A549 (cell line): ENCODE data around the gene WTIP. TPM values are rescaled to one million over a fixed set of nuclear protein-coding genes. Genes with fewer than 3 reads are reported as not detected.

ENCODE experiments used
- ATAC-seq, 2 experiments: fragments of 200-7000 bp in 1 of 2; fragments of >200 bp in 1 of 2; cut with Nextera tagmentation in 1 of 2; cut with Tn5 transposase in 1 of 2; 3 replicates each; pipeline versions ENCODE4 v1.8.0 to v1.9.1; 2018 to 2020; ENCODE audit warnings: mild to moderate bottlenecking in 1 of 2, moderate library complexity in 1 of 2
- CTCF ChIA-PET: fragments of 300-600 bp; sonication (Branson Sonifier 250); formaldehyde crosslinking; extraction: SDS; loops from one replicate; lab custom pipeline; 2021; ENCODE audit warnings: antibody characterized with exemption, inconsistent platforms; lab: Yijun Ruan, JAX
- POLR2A ChIA-PET: fragments of 350-600 bp; formaldehyde crosslinking; extraction: SDS; loops from one replicate; lab custom pipeline; 2021; ENCODE audit warnings: antibody characterized with exemption, inconsistent platforms; lab: Yijun Ruan, JAX
- DNase-seq, 2 experiments: peaks; one replicate each; pipeline versions ENCODE4 v3.0.0 to v3.0.0-alpha.2; 2011 to 2016; ENCODE audit warnings: low read depth in 1 of 2, low spot score in 1 of 2
- FAIRE-seq: peaks from 2 replicates; lab custom pipeline; 2011; peaks lifted over from hg19 to GRCh38; lab: Jason Lieb, UNC
- H3K27ac ChIP-seq, 2 experiments: fragments of >200 bp; sonication (Bioruptor Twin); formaldehyde crosslinking; 3 replicates each; pipeline ENCODE4 v1.5.1; 2016 to 2017
- H3K4me1 ChIP-seq: fragments of >200 bp; sonication (Bioruptor Twin); formaldehyde crosslinking; 3 replicates; pipeline ENCODE4 v1.6.1; 2016
- H3K4me2 ChIP-seq: fragments of >200 bp; sonication (Bioruptor Twin); formaldehyde crosslinking; 3 replicates; pipeline ENCODE4 v1.6.1; 2016
- H3K4me3 ChIP-seq: fragments of >200 bp; sonication (Bioruptor Twin); formaldehyde crosslinking; 3 replicates; pipeline ENCODE4 v1.5.1; 2016
- H3K9me3 ChIP-seq: fragments of >200 bp; sonication (Bioruptor Twin); formaldehyde crosslinking; 3 replicates; pipeline ENCODE4 v1.6.1; 2016
- BHLHE40 ChIP-seq: IDR thresholded peaks from 2 replicates; pipeline ENCODE4 v1.6.1; 2012; ENCODE audit warnings: low read depth, low read length, inconsistent platforms
- CHD4 ChIP-seq: fragments of 200-600 bp; sonication (generic); IDR thresholded peaks from 2 replicates; pipeline ENCODE4 v1.6.1; 2016; ENCODE audit warnings: antibody characterized with exemption, mild to moderate bottlenecking, borderline replicate concordance
- FOSL2 ChIP-seq, 2 experiments: fragments of 450-650 bp in 1 of 2; fragments of >200 bp in 1 of 2; sonication (Bioruptor Twin) in 1 of 2; formaldehyde crosslinking; IDR thresholded peaks; 2 replicates each; pipeline versions ENCODE4 v1.5.0 to v1.6.1; 2016 to 2020; ENCODE audit warnings: mild to moderate bottlenecking in 1 of 2, moderate library complexity in 1 of 2
- GATA3 ChIP-seq: IDR thresholded peaks from 2 replicates; pipeline ENCODE4 v1.6.1; 2012; ENCODE audit warnings: borderline replicate concordance
- JUN ChIP-seq, 2 experiments: fragments of >200 bp; sonication (Bioruptor Twin); formaldehyde crosslinking; IDR thresholded peaks; 2 replicates in 1 of 2; 3 replicates in 1 of 2; pipeline ENCODE4 v1.6.1; 2016 to 2017
- MAZ ChIP-seq: fragments of 150-350 bp; IDR thresholded peaks from 2 replicates; pipeline ENCODE4 v1.6.1; 2014; ENCODE audit warnings: antibody characterized with exemption, low read depth, low read length, borderline replicate concordance
- POLR2A ChIP-seq: IDR thresholded peaks from 2 replicates; pipeline ENCODE4 v1.6.1; 2012; ENCODE audit warnings: mild to moderate bottlenecking, low read length
- RFX5 ChIP-seq: fragments of 450-650 bp; IDR thresholded peaks from 2 replicates; pipeline ENCODE4 v1.7.1; 2014; ENCODE audit warnings: antibody characterized with exemption, mild to moderate bottlenecking, moderate library complexity
- ZC3H11A ChIP-seq: fragments of 450-650 bp; IDR thresholded peaks from 2 replicates; pipeline ENCODE4 v1.6.1; 2014; ENCODE audit warnings: antibody characterized with exemption, mild to moderate bottlenecking
- WGBS: methylation state at CpG from one replicate; pipeline ENCODE4 v1.1.6; 2017; ENCODE audit errors: missing lambda C conversion rate; 5-methylcytosine and 5-hydroxymethylcytosine counted together
- polyA plus RNA-seq, 4 experiments: library from polyadenylated mRNA; depleted of rRNA in 3 of 4; stranded (reverse); fragments of >200 nt; fragmentation: RNase III in 1 of 4; extraction: RNeasy Plus Mini Kit Qiagen cat#74134 plus additional on column Dnase treatment in 1 of 4; gene quantifications; 2 replicates in 3 of 4; 3 replicates in 1 of 4; pipeline ENCODE4 v1.2.3, GENCODE V29; 2011 to 2017
- TF ChIP-seq, protein P1 (sequence below): fragments of 250-450 bp; sonication (Bioruptor Pico); IDR thresholded peaks from 2 replicates; pipeline ENCODE4 v1.5.0; 2020; ENCODE audit warnings: low read depth, mild to moderate bottlenecking, moderate library complexity
- TF ChIP-seq, protein P2 (sequence below): fragments of 450-650 bp; IDR thresholded peaks from 2 replicates; pipeline ENCODE4 v1.6.1; 2014; ENCODE audit warnings: antibody characterized with exemption
- TF ChIP-seq, protein P3 (sequence below): IDR thresholded peaks from 2 replicates; pipeline ENCODE4 v1.6.1; 2012; ENCODE audit warnings: low read depth, borderline replicate concordance
- TF ChIP-seq, protein P4 (sequence below): IDR thresholded peaks from 2 replicates; pipeline ENCODE4 v1.6.1; 2012

WTIP gene
- polyA plus RNA-seq, 2 of the 4 experiments (the other 2 are of a cell fraction) = 18.8 to 21.2 TPM

DNA sequence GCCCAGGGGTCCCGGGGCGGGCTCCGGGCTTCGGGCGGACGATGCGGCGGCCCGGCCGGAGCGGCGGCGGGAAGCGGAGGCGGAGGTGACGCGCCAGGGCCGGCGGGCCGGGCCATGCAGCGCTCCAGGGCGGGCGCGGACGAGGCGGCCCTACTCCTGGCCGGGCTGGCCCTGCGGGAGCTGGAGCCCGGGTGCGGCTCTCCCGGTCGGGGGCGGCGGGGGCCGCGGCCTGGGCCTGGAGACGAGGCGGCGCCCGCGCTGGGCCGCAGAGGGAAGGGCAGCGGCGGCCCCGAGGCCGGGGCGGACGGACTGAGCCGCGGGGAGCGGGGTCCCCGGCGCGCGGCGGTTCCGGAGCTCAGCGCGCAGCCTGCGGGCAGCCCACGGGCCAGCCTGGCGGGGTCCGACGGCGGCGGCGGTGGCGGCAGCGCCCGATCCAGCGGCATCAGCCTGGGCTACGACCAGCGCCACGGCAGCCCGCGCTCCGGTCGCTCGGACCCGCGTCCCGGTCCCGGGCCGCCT is 362 bp downstream of the WTIP start:
- CTCF ChIA-PET = interaction anchor here (0.5 to 3.0 kb wide), 15 partner anchors 11 to 1414 kb away, joined by 3 to 35 read pairs (median 4); no protein-coding TSS in a partner anchor
- WGBS = 2% methylated on average over 43 of the region's 84 CpGs
- H3K4me1 ChIP-seq = peaks cover 11% of the 10 kb centered on the region; the same call in 2 of the 3 replicates
- peak; percentile 24 to 70 for ATAC-seq
- TF ChIP-seq POLR2A = peak; percentile 0; the same call in 1 of the 2 replicates
- TF ChIP-seq, protein P1, sequence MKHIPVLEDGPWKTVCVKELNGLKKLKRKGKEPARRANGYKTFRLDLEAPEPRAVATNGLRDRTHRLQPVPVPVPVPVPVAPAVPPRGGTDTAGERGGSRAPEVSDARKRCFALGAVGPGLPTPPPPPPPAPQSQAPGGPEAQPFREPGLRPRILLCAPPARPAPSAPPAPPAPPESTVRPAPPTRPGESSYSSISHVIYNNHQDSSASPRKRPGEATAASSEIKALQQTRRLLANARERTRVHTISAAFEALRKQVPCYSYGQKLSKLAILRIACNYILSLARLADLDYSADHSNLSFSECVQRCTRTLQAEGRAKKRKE = no peak
- TF ChIP-seq JUN (IDR thresholded peaks at IDR 0.05) = peak in 1 of 2 experiments; percentile 15; a peak in 1 of 5 replicates
- no peak for TF ChIP-seq BHLHE40
- TF ChIP-seq, all 56 proteins: peak for 2
- DNase-seq (peak; percentile 57 to 73), FAIRE-seq (no peak)
- Histone ChIP-seq H3K4me2 (peak overlapping the region; percentile 84), H3K27ac (peak overlapping the region; percentile 87 to 91), H3K9me3 (no peaks in the 10 kb centered on the region), H3K4me3 (peak overlapping the region; percentile 83)
- POLR2A ChIA-PET = interaction anchor here (0.6 to 1.5 kb wide), 6 partner anchors 16 to 251 kb away, joined by 3 to 7 read pairs (median 4); partner anchors contain the start of genes SCGB2B2, UBA2 and ZNF302

DNA sequence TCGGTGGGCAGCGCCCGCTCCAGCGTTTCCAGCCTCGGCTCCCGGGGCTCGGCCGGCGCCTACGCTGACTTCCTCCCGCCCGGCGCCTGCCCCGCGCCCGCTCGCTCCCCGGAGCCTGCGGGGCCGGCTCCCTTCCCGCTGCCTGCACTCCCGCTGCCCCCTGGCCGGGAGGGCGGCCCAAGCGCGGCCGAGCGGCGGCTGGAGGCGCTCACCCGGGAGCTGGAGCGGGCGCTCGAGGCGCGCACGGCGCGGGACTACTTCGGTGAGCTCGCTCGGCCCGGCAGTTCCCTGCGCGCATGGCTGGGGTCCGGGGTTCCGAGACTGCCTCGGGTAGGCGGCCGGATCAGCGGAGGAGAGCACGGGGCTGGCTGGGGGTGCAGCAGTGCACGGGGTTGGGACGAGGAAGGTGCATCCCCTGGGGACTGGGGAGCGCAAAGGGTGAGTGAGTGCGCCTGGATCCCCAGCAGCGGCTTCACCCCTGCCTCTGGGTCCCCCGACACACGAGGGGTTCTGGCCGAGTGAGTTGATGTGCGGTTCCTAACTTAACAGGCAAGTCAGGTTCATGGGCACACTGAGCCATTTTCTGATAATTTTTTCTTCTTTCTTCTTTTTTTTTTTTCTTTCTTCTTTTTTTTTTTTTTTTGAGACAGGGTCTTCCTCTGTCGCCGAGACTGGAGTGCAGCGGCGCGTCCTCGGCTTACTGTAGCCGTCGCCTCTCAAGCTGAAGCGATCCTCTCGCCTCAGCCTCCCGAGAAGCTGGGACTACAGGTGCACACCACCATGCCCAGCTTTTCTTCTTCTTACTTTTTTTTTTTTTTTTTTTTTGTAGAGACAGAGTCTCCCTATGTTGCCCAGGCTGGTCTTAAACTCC is 1.1 kb downstream of the WTIP start:
- WGBS = 19% methylated on average over 70 of the region's 72 CpGs
- FAIRE-seq = no peak

DNA sequence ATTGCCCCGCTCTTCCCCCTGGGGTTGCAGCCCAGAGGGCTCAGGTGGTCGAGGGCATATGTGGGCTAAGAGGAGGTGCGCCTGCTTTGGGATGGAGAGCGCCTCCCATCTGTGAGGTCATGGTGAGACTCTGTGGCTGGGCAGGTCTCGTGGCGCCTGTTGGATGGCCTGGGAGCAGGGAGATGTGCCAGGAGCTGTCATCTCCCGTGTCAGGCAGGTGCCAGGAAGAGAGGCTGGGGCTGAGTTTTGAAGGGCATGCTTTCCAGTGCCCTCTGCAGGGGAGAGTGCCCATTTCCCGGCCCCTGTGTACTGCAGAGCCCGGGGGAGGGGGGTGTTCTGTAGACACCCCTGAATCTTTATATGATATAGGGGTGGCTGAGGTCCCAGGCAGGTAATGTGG is 2.8 kb downstream of the WTIP start:
- Histone ChIP-seq H3K4me3 (no peak overlapping the region), H3K9me3 (no peaks in the 10 kb centered on the region), H3K4me2 (no peak overlapping the region), H3K27ac (no peak overlapping the region), H3K4me1 (peaks cover 11% of the 10 kb centered on the region; the same call in 2 of the 3 replicates)
- no peak for ATAC-seq
- TF ChIP-seq FOSL2 (IDR thresholded peaks at IDR 0.05) (no peak), FOSL2 (CRISPR knock-in tag; IDR thresholded peaks at IDR 0.05) (no peak), ZC3H11A (no peak)
- TF ChIP-seq, protein P2, sequence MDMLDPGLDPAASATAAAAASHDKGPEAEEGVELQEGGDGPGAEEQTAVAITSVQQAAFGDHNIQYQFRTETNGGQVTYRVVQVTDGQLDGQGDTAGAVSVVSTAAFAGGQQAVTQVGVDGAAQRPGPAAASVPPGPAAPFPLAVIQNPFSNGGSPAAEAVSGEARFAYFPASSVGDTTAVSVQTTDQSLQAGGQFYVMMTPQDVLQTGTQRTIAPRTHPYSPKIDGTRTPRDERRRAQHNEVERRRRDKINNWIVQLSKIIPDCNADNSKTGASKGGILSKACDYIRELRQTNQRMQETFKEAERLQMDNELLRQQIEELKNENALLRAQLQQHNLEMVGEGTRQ = no peak
- FAIRE-seq = no peak
- WGBS = 89% methylated on average over 9 of the region's 9 CpGs
- ChIA-PET POLR2A (no interaction called here), CTCF (interaction anchor here (0.7 to 2.2 kb wide), 4 partner anchors 13 to 105 kb away, joined by 3 to 16 read pairs (median 4); no protein-coding TSS in a partner anchor)
- no peak for DNase-seq

More for the DNA sequence above, 1.1 kb downstream of the WTIP start:
- Histone ChIP-seq H3K9me3 (no peaks in the 10 kb centered on the region), H3K4me3 (peak overlapping the region; percentile 83), H3K4me1 (peaks cover 11% of the 10 kb centered on the region; the same call in 2 of the 3 replicates), H3K27ac (peak overlapping the region; percentile 87 to 91), H3K4me2 (peak overlapping the region; percentile 84)
- peak; percentile 25 to 34 for ATAC-seq
- CTCF ChIA-PET = interaction anchor here (0.6 to 3.0 kb wide), 12 partner anchors 11 to 1415 kb away, joined by 3 to 35 read pairs (median 6); no protein-coding TSS in a partner anchor
- TF ChIP-seq, protein P1 = no peak
- TF ChIP-seq GATA3 (no peak), MAZ (no peak), CHD4 (no peak), RFX5 (no peak)
- TF ChIP-seq, protein P3, sequence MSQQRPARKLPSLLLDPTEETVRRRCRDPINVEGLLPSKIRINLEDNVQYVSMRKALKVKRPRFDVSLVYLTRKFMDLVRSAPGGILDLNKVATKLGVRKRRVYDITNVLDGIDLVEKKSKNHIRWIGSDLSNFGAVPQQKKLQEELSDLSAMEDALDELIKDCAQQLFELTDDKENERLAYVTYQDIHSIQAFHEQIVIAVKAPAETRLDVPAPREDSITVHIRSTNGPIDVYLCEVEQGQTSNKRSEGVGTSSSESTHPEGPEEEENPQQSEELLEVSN = 0 out of 2 replicates have a peak, but pooled peaks have one; percentile 55
- TF ChIP-seq, protein P4, sequence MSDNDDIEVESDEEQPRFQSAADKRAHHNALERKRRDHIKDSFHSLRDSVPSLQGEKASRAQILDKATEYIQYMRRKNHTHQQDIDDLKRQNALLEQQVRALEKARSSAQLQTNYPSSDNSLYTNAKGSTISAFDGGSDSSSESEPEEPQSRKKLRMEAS = peak; percentile 63
- POLR2A ChIA-PET = interaction anchor here (0.5 to 1.5 kb wide), 5 partner anchors 17 to 285 kb away, joined by 3 to 5 read pairs (median 3); partner anchors contain the start of genes SCGB2B2 and ZNF302
- DNase-seq = peak; percentile 59 to 64
